GM19238 (cell line): ENCODE measurements around the gene WIZ.
"Not testable (repeated sequence)": the region's sequence is repeated elsewhere in the genome, so short reads cannot be mapped to it uniquely, and the experiment has no call there.

Experiments used
- DNase-seq: peaks from one replicate; pipeline ENCODE4 v3.0.0; 2011; ENCODE audit warnings: low spot score; ENCODE audit not compliant: insufficient read length

Gene WIZ

GRCh38 chr19:15429825-15430467, 19.8 kb downstream of the WIZ start:
- DNase-seq: no peak

GRCh38 chr19:15428956-15429824, 20.6 kb downstream of the WIZ start:
- DNase-seq: no peak

DNA sequence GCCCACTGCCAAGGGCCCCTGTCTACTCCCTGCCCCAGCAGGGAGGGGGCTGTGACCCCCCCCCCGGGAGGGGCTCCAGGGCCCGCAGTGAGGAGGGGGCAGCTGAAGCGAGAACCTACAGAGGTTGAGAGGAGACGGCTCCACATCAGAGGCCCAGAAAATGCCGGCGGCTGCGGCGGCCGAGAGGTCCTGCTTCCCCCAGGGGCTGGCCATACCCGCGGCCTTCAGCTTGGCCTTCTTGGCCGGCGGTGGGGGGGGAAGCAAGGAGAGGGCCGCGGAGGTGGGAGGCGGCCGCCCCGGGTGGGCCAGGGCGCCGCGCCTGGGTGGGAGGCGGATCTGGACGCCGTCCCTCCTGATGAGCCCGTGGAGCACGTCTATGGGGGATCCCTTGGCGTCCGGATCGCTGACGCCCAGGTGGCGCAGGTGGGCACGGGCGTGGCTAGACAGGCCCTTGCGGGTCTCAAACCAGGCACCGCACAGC, 21.7 kb downstream of the WIZ start:
- DNase-seq: no peak

DNA sequence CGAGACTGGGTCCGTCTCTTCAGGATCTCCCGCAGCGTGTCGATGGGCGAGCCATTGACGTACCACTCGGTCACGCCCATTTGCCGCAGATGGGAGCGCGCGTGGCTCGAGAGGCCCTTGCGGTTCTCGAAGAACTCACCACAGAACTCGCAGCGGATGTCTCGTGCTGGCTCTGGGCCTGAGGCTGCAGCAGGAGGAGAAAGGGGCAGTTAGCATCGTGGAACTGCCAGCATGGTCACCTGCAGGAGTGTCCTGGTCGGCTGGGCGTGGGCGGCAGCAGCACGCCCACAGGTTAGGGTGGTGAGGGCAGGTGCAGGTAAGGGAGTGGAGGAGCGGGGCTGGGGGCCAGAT, 22.4 kb downstream of the WIZ start:
- DNase-seq: no peak

DNA sequence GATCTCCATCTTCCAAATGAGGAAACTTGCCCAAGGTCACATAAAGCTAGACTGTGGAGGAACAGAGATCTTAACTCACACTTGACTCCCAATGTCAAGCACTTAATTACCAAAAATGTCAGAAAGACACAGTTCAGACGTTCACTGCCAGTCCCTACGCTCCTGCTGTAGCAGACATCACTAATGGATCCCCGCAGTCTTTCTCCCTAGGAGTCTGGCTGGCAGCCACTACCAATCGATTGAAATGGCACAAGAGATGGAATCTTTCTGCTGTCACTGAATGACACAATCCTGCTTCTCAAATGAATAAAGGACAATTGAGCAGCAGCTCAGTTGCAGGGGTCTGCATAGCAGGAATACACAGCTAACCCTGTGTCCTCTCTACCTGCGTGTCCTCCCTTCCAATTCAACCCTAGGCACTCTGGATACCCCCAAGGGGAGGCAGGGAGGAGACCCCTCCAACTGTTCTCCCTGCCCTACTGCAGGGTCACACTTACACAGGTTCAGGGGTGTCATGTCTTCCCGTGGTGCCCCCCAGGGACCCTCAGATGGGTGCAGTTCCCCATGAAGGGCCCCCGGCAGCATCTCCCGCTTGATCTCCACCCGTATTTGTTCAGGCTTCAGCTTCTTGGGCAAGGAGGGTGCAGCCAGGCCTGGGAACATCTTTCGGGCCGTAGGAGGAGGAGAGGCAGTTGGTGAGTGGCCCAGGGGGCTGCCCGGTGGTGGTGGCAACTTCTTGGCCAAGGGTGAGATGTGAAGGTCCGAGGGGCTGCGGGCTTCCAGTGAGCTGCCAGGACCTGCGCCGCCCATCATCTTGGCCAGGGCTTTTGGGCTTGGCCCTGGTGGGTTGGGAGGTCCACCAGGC, 23.0 kb downstream of the WIZ start:
- DNase-seq: no peak

GRCh38 chr19:15425321-15425950, 24.3 kb downstream of the WIZ start:
- DNase-seq: no peak

DNA sequence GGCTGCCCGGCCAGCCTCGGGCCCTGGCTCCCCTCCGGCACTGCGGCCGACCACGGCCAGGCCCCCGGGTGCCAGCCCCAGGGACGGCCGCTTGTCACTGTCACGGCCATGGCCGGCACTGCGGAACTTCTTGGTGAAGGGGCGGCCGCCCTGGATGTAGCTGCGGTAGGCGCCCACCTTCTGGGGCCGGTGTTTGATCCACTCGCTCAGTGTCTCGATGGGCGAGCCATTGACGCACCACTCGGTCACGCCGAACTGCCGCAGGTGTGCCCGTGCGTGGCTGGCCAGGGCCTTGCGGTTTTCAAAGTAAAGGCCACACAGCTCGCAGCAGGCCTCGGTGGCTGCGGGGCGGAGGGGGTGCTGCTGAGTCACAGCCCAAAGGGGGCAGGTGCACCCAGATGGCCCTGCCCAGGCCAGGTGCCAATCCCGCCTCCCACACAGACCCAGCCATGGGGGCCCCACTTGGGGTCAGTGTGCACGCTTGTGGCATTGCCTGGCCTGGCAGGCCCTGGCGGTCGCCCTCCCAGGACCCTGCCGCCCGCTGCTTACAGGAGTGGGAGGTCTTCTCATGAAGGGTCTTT, 25.0 kb downstream of the WIZ start:
- DNase-seq: no peak

DNA sequence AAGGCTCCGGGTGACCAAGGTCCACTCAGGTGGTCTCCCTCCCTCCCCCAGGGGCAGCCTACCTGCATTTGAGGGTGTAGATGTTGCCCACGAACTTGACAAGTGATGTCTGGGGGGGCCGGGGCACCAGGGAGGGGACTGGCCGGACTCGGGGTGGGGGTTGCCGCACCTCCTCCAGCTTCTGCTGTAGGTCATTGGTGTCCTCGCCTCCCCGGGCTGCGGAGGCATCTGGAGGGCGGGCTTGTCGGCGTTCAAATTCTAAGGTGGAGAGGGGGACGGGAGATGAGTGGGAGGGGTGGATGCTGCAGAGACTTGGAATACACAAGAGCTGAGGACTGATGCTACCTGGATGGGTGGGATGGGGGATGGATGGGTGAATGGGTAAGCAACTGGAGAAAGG, 25.6 kb downstream of the WIZ start:
- no peak for DNase-seq

DNA sequence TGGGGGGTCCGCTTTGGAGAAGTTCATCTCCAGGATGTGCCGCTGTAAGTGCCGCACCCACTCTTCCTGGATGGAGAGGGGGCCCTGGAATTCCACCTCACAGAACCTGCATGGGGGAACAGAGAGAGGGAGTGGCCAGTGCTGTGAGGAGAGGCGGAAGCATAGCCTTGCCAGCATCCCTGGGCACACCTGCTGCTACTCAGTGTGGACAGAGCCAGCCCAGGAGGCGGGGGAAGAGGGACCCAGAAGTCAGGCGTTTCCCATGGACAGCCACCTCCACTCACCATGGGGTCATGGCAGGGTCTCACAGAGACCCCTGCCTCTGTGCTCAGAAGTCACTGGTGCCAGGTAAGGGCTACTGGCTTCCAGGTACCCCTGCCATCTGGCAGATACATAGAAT, 26.6 kb downstream of the WIZ start:
- DNase-seq: no peak

DNA sequence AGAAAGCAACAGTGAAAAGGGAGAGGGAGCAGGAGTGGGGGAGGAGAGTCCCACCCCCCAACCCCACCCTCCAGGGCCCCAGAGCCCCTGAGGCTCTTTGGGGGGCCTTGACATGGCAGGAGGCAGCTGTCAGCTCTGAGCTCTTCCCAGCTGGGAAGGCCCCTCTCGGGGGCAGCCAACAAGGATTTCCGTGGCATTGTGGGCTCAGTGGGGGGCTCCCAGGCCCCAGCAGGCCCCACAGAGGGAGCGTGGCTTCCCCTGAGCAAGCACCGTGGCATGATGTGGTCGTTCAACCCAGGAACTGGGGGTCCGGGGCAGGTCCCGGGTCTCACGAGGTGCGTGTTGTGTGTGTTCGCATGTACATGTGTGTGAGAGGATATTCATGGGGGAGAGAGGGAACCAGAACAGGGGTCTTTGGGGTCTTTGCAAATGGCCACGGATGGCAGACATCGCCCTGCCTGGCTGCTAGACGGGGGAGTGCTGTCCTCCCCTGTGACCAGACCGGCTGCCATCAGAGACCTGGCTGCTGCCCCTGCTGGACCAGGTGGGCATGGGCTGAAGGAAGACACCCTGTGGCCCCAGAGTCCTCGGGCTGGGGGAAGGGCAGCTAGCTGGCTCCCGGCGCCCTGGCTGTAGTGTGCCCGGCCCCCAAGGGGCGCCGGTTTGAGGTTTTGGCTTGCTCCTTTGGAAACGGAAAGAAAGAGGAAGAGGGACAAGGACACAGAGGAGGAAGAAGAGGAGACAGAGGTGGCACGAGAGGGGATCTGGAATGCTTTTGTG, 27.3 kb downstream of the WIZ start:
- no peak for DNase-seq

DNA sequence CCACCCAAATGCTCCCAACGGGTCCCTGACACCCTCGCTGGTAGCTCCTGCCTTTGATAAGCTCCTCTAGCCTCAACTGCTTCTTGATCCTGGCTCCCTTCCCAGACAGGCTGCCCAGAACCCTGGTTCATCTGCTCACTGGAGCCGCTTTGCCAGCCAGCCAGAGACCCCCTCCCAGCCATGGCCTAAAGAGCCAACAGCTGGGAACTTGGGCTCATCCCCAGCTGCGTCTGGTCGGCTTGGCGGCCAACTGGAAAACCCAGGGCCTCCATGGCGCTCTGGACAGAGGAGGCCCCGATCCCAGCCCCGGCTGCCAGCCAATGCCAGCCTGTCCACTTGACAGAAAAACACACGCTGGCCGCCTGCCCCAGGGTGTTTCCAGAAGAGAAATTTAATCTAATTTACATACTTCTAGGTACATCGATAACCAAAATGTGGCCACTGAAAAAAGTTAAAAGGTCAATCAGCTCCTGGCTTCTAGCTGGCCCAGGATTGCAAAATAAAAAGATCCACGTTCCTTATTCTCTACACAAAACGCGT, 28.0 kb downstream of the WIZ start:
- no peak for DNase-seq

DNA sequence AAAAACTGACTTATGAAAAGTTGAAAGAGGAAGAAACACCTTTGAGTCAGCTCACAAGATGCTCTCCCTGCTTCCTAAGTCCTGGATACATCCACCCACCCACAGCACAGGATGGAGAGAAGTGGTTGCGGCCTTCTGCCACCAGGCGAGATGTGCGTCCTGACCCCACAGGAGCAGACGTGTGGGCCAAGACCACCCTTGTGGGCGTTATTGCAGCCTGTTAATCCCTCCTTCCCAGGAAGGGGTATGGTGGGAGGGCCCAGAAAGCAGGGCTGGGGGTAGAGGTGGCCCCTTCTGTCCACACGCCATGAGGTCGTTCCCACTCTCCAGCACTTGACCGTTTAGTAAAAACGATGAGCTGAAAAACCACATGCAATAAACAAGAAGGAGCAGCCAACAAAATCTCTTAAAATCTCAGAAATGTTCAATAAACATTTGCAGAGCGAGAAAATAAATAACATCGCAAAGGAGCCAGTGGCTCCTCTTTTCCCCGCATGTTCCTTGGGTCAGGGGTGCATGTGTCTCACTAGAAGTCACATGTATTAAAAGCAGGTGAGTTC, 28.5 kb downstream of the WIZ start:
- DNase-seq: no peak

GRCh38 chr19:15419413-15420025, 30.2 kb downstream of the WIZ start:
- DNase-seq: no peak

GRCh38 chr19:15418579-15419412, 31.0 kb downstream of the WIZ start, which contains the start of gene AKAP8L:
Gene AKAP8L, minus strand, starts transcription at chr19:15418988. Its CDS starts 65 bp downstream, at chr19:15418923.
- DNase-seq: peak; percentile 98

- no peak for DNase-seq
These were observed 31.6 kb downstream of the WIZ start for GRCh38 chr19:15418231-15418578.

GRCh38 chr19:15417699-15418098, 32.1 kb downstream of the WIZ start:
- no peak for DNase-seq

DNA sequence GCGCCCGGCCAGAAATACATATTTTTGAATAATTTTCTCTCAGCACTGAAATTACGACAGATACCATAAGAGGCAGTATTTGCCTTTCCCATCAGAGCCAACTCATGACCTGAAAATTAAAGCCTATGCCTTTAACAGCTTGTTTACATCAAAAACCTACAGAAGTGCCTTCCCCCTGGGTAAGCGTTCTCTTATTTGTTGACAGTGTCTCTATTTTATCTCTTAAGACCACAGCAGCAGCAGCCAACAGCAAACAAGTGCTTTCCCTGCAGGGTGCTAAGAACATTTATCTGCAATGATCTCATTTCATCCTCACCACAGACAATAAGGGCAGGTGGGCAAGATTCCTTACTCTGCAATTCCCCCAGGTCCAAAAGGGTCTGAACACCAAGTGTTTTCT, 36.9 kb downstream of the WIZ start:
- DNase-seq: no peak

GRCh38 chr19:15411351-15411750, 38.4 kb downstream of the WIZ start:
- not testable (repeated sequence) for DNase-seq
